ENCODE data around the gene VPS13A.

Gene VPS13A

DNA sequence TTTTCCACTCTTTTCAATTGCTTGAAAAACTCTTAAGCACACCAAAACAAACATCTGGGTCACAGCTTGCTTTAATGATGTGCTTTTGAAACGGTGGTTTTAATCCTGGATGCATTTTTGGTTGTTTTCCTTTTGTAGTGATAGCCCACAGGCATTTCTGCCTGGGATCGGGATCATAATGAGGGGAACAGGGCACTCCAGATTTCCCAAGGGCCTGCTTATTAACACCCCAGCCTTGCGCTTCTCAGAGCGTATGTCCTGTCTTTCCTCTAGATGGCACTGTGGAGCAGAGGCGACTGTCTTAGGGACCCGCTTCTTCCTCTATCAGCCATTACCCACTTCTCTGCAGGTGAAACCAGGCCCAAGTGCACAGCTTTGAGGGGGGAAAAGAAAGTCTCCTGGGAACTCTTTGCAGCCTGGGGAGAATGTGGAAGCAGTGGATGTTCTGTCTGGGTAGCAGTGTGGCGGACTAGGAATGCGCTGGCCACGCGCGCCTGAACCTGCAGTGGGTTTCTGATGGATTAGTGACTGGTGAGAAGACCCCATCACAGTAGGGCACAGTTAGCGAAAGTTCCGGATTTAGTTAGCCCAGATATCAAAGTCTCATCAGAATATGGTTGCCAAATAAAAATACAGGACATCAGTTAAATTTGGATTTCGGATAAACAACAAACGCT is 280.7 kb downstream of the VPS13A start:
- DNase-seq (ENCODE audit: low read depth), result peak; percentile 10

DNA sequence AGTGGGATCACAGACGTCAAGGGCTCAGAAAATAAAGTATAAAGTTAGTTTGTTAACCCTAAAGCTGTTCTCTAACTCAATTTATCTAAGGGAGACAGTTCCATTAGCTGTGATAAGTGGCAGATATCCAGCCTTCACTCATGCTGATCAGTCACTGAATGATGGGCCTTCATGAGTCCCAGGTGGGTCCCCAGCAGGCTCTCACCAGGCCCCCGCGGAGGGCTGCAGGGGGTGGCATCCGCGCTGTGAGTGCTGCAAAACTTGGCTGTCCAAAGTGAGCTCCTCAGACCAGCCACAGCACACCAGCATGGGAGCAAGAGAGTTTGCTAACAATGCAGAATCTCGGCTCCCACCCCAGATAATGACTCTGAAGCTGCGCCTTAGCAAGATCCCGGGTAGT is 283.6 kb downstream of the VPS13A start:
- no peak for DNase-seq (ENCODE audit: low read depth)

DNA sequence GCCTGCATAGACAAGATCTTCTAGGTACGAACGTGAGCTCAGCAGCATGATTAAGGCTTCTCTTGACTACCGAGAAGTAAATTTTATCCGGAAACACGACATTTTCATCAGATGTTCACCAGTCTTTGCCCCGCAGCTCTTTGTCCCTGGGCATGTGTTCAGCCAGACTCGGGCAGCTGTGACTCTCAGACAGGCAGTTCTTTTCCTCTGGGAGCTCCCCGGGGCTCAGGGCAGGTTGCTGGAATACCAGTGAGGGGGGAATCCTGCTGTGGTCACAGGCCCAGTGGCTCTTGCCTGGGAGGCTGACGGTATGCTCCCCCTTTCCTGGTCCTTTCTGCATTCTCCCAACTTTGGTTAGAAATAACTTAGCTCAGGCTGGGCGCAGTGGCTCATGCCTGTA is 284.7 kb downstream of the VPS13A start:
- no peak for DNase-seq (ENCODE audit: low read depth)

DNA sequence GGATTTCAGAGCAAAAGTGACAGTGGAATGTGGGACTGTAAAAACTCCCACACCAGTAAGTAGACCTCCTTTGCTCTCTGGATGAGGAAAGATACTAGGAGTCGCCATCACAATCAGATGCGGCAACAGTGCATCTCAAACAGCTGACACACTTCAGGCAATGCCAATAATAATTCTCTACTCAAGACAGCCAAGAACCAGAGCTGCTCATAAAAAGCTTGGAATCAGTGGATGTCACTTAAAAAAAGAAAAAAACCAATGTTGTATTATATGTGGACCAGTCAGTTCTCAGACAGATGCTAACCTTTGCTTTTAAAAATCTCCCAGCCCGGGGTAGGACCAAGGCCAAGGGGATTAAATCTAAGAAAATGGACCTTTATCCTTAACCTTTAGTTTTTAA is 285.8 kb downstream of the VPS13A start:
- DNase-seq (ENCODE audit: low read depth), result no peak

DNA sequence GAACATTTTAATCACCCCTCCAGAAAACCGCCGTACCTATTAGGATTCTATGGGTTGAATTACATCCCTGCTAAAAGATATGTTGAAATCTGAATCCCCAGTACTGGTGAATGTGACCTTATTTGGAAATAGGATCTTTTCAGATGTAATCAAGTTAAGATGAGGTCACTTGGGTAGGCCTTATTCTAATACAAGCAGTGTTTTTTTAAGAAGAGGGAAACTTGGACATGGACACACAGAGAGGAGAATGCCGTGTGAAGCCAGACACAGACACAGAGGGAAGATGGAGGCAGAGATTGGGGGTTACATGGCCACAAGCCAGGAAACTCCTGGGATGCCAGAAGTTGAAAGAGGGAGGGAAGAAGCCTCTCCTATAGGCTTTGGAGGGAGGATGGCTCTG is 287.3 kb downstream of the VPS13A start:
- DNase-seq (ENCODE audit: low read depth), result no peak

DNA sequence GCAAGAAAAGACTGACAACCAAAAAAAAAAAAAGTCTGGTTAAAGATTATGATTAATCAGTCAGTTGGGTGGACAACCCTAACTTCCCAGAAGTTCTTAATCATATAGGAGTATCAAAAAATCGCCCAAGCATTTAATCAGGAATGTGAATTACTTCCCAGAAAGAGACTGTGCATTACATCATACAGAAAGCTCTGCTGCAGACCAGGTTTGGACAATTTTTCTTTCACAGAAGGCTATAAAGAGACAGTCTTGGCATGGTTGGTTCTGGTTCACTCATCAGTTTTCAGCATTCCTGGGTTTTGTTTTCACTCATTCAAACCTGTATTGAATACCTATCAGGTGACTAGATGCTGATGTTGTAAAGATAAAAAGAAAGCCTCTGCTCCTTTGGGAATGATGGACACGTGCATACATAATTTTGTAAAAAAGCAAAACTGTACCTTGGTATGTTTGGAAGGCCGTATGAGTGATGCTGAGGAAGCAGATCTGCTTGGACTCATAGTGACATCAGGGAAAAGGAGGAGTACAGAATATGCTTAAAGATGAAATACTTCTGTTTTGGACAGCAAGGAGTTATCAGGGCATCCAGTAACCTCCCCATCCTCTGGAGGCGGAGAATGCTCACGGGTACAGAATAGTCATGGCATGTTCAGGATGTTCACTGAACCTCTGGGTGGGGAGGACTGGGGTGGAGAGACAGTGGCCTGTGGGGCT is 292.3 kb downstream of the VPS13A start:
- no peak for DNase-seq (ENCODE audit: low read depth)
